SK-N-SH treated with all-trans-retinoic acid at 6 μM for 48 hours (cell line): Measurements from ENCODE around the gene KIF4B.

Experiments used
- ARNTL ChIP-seq: fragments of 450-650 bp; formaldehyde crosslinking; IDR thresholded peaks from 2 replicates; pipeline ENCODE4 v1.5.0; 2020; ENCODE audit warnings: low read depth, mild to moderate bottlenecking, moderate library complexity, borderline replicate concordance
- CSDC2 ChIP-seq: fragments of 250-450 bp; sonication (Bioruptor Pico); IDR thresholded peaks from 2 replicates; pipeline ENCODE4 v1.5.0; 2020; ENCODE audit warnings: mild to moderate bottlenecking, moderate library complexity
- PPARA ChIP-seq: fragments of 250-450 bp; sonication (Bioruptor Pico); IDR thresholded peaks from 2 replicates; pipeline ENCODE4 v1.5.0; 2020; ENCODE audit warnings: mild to moderate bottlenecking, borderline replicate concordance
- SNAI2 ChIP-seq: fragments of 250-450 bp; sonication (Bioruptor Pico); IDR thresholded peaks from 2 replicates; pipeline ENCODE4 v1.5.0; 2020; ENCODE audit warnings: mild to moderate bottlenecking, moderate library complexity
- TOX ChIP-seq: fragments of 250-450 bp; sonication (Bioruptor Pico); IDR thresholded peaks from 2 replicates; pipeline ENCODE4 v1.8.0; 2021; ENCODE audit warnings: mild to moderate bottlenecking, moderate library complexity, borderline replicate concordance
- TSHZ2 ChIP-seq: fragments of 250-450 bp; sonication (Bioruptor Pico); IDR thresholded peaks from 2 replicates; pipeline ENCODE4 v1.5.0; 2020; ENCODE audit warnings: mild to moderate bottlenecking, moderate library complexity
- ZFP3 ChIP-seq: fragments of 250-450 bp; sonication (Bioruptor Pico); IDR thresholded peaks from 2 replicates; pipeline ENCODE4 v1.5.0; 2020; ENCODE audit warnings: mild to moderate bottlenecking, moderate library complexity
- TF ChIP-seq, protein P1 (sequence below): fragments of 250-450 bp; sonication (Bioruptor Pico); IDR thresholded peaks from 2 replicates; pipeline ENCODE4 v1.5.1; 2020; ENCODE audit warnings: low read depth, mild to moderate bottlenecking, moderate library complexity
- TF ChIP-seq, protein P2 (sequence below): fragments of 250-450 bp; sonication (Bioruptor Pico); IDR thresholded peaks from 2 replicates; pipeline ENCODE4 v1.8.0; 2020; ENCODE audit warnings: mild to moderate bottlenecking, moderate library complexity, borderline replicate concordance

- TF ChIP-seq, protein P1, sequence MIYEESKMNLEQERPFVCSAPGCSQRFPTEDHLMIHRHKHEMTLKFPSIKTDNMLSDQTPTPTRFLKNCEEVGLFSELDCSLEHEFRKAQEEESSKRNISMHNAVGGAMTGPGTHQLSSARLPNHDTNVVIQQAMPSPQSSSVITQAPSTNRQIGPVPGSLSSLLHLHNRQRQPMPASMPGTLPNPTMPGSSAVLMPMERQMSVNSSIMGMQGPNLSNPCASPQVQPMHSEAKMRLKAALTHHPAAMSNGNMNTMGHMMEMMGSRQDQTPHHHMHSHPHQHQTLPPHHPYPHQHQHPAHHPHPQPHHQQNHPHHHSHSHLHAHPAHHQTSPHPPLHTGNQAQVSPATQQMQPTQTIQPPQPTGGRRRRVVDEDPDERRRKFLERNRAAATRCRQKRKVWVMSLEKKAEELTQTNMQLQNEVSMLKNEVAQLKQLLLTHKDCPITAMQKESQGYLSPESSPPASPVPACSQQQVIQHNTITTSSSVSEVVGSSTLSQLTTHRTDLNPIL (CRISPR knock-in tag) = no peak
- TF ChIP-seq ZFP3 (CRISPR knock-in tag) (no peak), TOX (CRISPR knock-in tag) (no peak), PPARA (no peak), CSDC2 (CRISPR knock-in tag) (no peak), TSHZ2 (CRISPR knock-in tag) (no peak), ARNTL (no peak), SNAI2 (no peak)
- TF ChIP-seq, protein P2, sequence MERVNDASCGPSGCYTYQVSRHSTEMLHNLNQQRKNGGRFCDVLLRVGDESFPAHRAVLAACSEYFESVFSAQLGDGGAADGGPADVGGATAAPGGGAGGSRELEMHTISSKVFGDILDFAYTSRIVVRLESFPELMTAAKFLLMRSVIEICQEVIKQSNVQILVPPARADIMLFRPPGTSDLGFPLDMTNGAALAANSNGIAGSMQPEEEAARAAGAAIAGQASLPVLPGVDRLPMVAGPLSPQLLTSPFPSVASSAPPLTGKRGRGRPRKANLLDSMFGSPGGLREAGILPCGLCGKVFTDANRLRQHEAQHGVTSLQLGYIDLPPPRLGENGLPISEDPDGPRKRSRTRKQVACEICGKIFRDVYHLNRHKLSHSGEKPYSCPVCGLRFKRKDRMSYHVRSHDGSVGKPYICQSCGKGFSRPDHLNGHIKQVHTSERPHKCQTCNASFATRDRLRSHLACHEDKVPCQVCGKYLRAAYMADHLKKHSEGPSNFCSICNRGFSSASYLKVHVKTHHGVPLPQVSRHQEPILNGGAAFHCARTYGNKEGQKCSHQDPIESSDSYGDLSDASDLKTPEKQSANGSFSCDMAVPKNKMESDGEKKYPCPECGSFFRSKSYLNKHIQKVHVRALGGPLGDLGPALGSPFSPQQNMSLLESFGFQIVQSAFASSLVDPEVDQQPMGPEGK (CRISPR knock-in tag) = no peak
These were observed 39.9 kb downstream of the KIF4B start for GRCh38 chr5:155053501-155053900.
